H1 (cell line): Measurements from ENCODE around the gene ARMC7. TPM values are rescaled to one million over a fixed set of nuclear protein-coding genes. Genes with fewer than 3 reads are reported as not detected.

Experiments used
- CTCF ChIA-PET: fragments of 300-600 bp; sonication (Branson Sonifier 250); formaldehyde crosslinking; loops from one replicate; lab custom pipeline; 2021; ENCODE audit not compliant: partially characterized antibody; lab: Charles Lee
- POLR2A ChIA-PET: fragments of 300-600 bp; sonication (Branson Sonifier 250); formaldehyde crosslinking; loops from one replicate; lab custom pipeline; 2021; ENCODE audit warnings: inconsistent platforms; ENCODE audit not compliant: partially characterized antibody; lab: Charles Lee
- DNase-seq, 2 experiments: peaks; one replicate each; pipeline versions ENCODE4 v3.0.0 to v3.0.0-alpha.2; 2010 to 2022; ENCODE audit warnings: low spot score in 2 of 2, low read depth in 1 of 2, mixed read lengths in 1 of 2
- FAIRE-seq: peaks from 2 replicates; lab custom pipeline; 2011; peaks lifted over from hg19 to GRCh38; lab: Jason Lieb, UNC
- H2AFZ ChIP-seq: 2 replicates; pipeline ENCODE4 v1.8.1; 2012; ENCODE audit warnings: low read length, inconsistent platforms
- H2AK5ac ChIP-seq: 2 replicates; pipeline ENCODE4 v1.6.1; 2013; ENCODE audit warnings: low read depth, low read length
- H2BK120ac ChIP-seq: replicated peaks from 2 replicates; pipeline ENCODE3; 2013; ENCODE audit warnings: low read depth, low read length, inconsistent platforms
- H2BK12ac ChIP-seq: 2 replicates; pipeline ENCODE4 v1.6.1; 2013; ENCODE audit warnings: low read depth, low read length
- H2BK15ac ChIP-seq: 2 replicates; pipeline ENCODE4 v1.6.1; 2013; ENCODE audit warnings: low read length
- H2BK20ac ChIP-seq: 2 replicates; pipeline ENCODE4 v1.6.1; 2013; ENCODE audit warnings: low read length
- H2BK5ac ChIP-seq: 2 replicates; pipeline ENCODE4 v1.6.1; 2013; ENCODE audit warnings: low read depth, low read length
- H3K14ac ChIP-seq: 2 replicates; pipeline ENCODE4 v1.6.1; 2013; ENCODE audit warnings: inconsistent platforms; ENCODE audit not compliant: insufficient read length
- H3K18ac ChIP-seq: 2 replicates; pipeline ENCODE4 v1.6.1; 2013; ENCODE audit warnings: low read length; ENCODE audit errors: extremely low read depth
- H3K23ac ChIP-seq: 2 replicates; pipeline ENCODE4 v1.6.1; 2013; ENCODE audit warnings: inconsistent platforms; ENCODE audit not compliant: insufficient read length
- H3K23me2 ChIP-seq: 2 replicates; pipeline ENCODE4 v1.6.1; 2013; ENCODE audit warnings: low read depth, low read length
- H3K27ac ChIP-seq: 2 replicates; pipeline ENCODE4 v1.6.1; 2011; ENCODE audit warnings: low read depth, low read length, inconsistent platforms
- H3K27me3 ChIP-seq, 4 experiments: replicated peaks in 1 of 4; 1 replicate in 1 of 4; 2 replicates in 3 of 4; pipeline versions ENCODE4 v1.6.1 to v1.8.1; 2011 to 2013; ENCODE audit warnings: low read length in 3 of 4, mild to moderate bottlenecking in 3 of 4, inconsistent platforms in 2 of 4, mixed read lengths in 2 of 4, moderate library complexity in 1 of 4; ENCODE audit not compliant: control insufficient read depth in 3 of 4, insufficient read depth in 3 of 4; ENCODE audit errors: extremely low read depth in 1 of 4
- H3K36me3 ChIP-seq, 4 experiments: 2 replicates each; pipeline versions ENCODE4 v1.6.1 to v1.8.1; 2011 to 2013; ENCODE audit warnings: mild to moderate bottlenecking in 4 of 4, low read length in 3 of 4, moderate library complexity in 2 of 4, control low read depth in 1 of 4, inconsistent platforms in 1 of 4; ENCODE audit not compliant: insufficient read depth in 4 of 4, control insufficient read depth in 2 of 4
- H3K4ac ChIP-seq: replicated peaks from 2 replicates; pipeline ENCODE3; 2013; ENCODE audit warnings: low read length, low read depth, mixed read lengths, inconsistent platforms; ENCODE audit not compliant: insufficient read length
- H3K4me1 ChIP-seq, 4 experiments: replicated peaks in 1 of 4; 1 replicate in 1 of 4; 2 replicates in 3 of 4; pipeline versions ENCODE4 v1.6.1 to v1.8.1; 2011 to 2013; ENCODE audit warnings: low read length in 3 of 4, inconsistent platforms in 2 of 4, mixed read lengths in 1 of 4; ENCODE audit not compliant: insufficient read depth in 4 of 4, control insufficient read depth in 3 of 4
- H3K4me2 ChIP-seq, 2 experiments: 2 replicates each; pipeline versions ENCODE4 v1.6.1 to v1.8.1; 2011 to 2013; ENCODE audit warnings: low read depth in 2 of 2, low read length in 2 of 2, control low read depth in 1 of 2, inconsistent platforms in 1 of 2, mild to moderate bottlenecking in 1 of 2; ENCODE audit not compliant: insufficient read depth in 1 of 2
- H3K4me3 ChIP-seq, 4 experiments: fragments of 200-600, 300-600 bp in 1 of 4; sonication (generic), shearing (Covaris generic), sonication (Bioruptor Twin) in 1 of 4; 2 replicates each; pipeline versions ENCODE4 v1.5.1 to v1.8.1; 2011 to 2016; ENCODE audit warnings: low read length in 4 of 4, low read depth in 3 of 4, control low read depth in 2 of 4, inconsistent platforms in 2 of 4, mild to moderate bottlenecking in 2 of 4, mixed read lengths in 1 of 4, moderate library complexity in 1 of 4; ENCODE audit not compliant: insufficient read depth in 2 of 4; ENCODE audit errors: extremely low read depth in 1 of 4
- H3K56ac ChIP-seq: replicated peaks from 2 replicates; pipeline ENCODE3; 2013; ENCODE audit warnings: low read depth, mild to moderate bottlenecking, mixed read lengths, low read length, inconsistent platforms; ENCODE audit not compliant: insufficient read length
- H3K79me1 ChIP-seq: 2 replicates; pipeline ENCODE4 v1.6.1; 2013; ENCODE audit warnings: low read depth, low read length, control low read depth
- H3K79me2 ChIP-seq, 2 experiments: 2 replicates each; pipeline versions ENCODE4 v1.6.1 to v1.8.1; 2012 to 2013; ENCODE audit warnings: low read length in 2 of 2, mild to moderate bottlenecking in 2 of 2, inconsistent platforms in 1 of 2; ENCODE audit not compliant: insufficient read depth in 2 of 2, control insufficient read depth in 1 of 2
- H3K9ac ChIP-seq, 4 experiments: replicated peaks in 1 of 4; 1 replicate in 1 of 4; 2 replicates in 3 of 4; pipeline versions ENCODE4 v1.6.1 to v1.8.1; 2011 to 2013; ENCODE audit warnings: low read depth in 3 of 4, low read length in 3 of 4, control low read depth in 2 of 4, mild to moderate bottlenecking in 2 of 4, moderate library complexity in 2 of 4, inconsistent platforms in 1 of 4; ENCODE audit errors: extremely low read depth in 1 of 4
- H3K9me3 ChIP-seq, 2 experiments: 2 replicates each; pipeline versions ENCODE4 v1.6.1 to v1.8.1; 2012 to 2013; ENCODE audit warnings: mild to moderate bottlenecking in 2 of 2, moderate library complexity in 2 of 2, control low read depth in 1 of 2, inconsistent platforms in 1 of 2, low read depth in 1 of 2, low read length in 1 of 2, mixed read lengths in 1 of 2; ENCODE audit not compliant: insufficient read depth in 2 of 2
- H4K20me1 ChIP-seq, 2 experiments: replicated peaks in 1 of 2; 2 replicates each; pipeline versions ENCODE3 to v1.8.1; 2011 to 2013; ENCODE audit warnings: inconsistent platforms in 2 of 2, low read length in 2 of 2, mild to moderate bottlenecking in 1 of 2; ENCODE audit not compliant: insufficient read depth in 2 of 2, control insufficient read depth in 1 of 2
- H4K5ac ChIP-seq: 2 replicates; pipeline ENCODE4 v1.6.1; 2013; ENCODE audit warnings: low read length, low read depth, mixed read lengths, inconsistent platforms; ENCODE audit not compliant: insufficient read length
- H4K8ac ChIP-seq: 2 replicates; pipeline ENCODE4 v1.8.0; 2013; ENCODE audit warnings: mild to moderate bottlenecking, moderate library complexity, low read length, inconsistent platforms; ENCODE audit not compliant: insufficient read depth; ENCODE audit errors: extremely low read depth
- H4K91ac ChIP-seq: replicated peaks from 2 replicates; pipeline ENCODE3; 2013; ENCODE audit warnings: low read length, mixed read lengths, inconsistent platforms; ENCODE audit not compliant: insufficient read length
- ATF2 ChIP-seq: IDR thresholded peaks from 2 replicates; pipeline ENCODE4 v1.6.1; 2012; ENCODE audit warnings: low read length, inconsistent platforms
- CHD2 ChIP-seq: IDR thresholded peaks from 2 replicates; pipeline ENCODE4 v1.6.1; 2012; ENCODE audit warnings: low read length, improper control_type of control experiment
- RFX5 ChIP-seq: IDR thresholded peaks from 2 replicates; pipeline ENCODE4 v1.6.1; 2011; ENCODE audit warnings: low read depth, low read length, improper control_type of control experiment, borderline replicate concordance
- SRF ChIP-seq: IDR thresholded peaks from 2 replicates; pipeline ENCODE4 v1.6.1; 2011; ENCODE audit warnings: mild to moderate bottlenecking, low read depth, low read length, moderate library complexity
- WGBS, 2 experiments: shearing (Covaris generic) in 1 of 2; methylation state at CpG; one replicate each; pipeline versions ENCODE4 v1.1.6 to v1.1.7; 2013 to 2015; ENCODE audit warnings: low lambda C conversion rate in 2 of 2, mixed read lengths in 2 of 2, inconsistent platforms in 1 of 2, low coverage in 1 of 2, missing lambda C conversion rate in 1 of 2; ENCODE audit not compliant: insufficient replicate concordance in 2 of 2, insufficient coverage in 1 of 2, insufficient read length in 1 of 2; ENCODE audit errors: extremely low coverage in 1 of 2, missing lambda C conversion rate in 1 of 2; 5-methylcytosine and 5-hydroxymethylcytosine counted together
- polyA plus RNA-seq, 7 experiments: library from polyadenylated mRNA; depleted of rRNA in 3 of 7; stranded (reverse) in 5 of 7; unstranded in 2 of 7; fragments of >200 nt in 5 of 7; fragments of 200-250 nt in 2 of 7; gene quantifications; 1 replicate in 5 of 7; 2 replicates in 1 of 7; 4 replicates in 1 of 7; pipeline versions ENCODE4 v1.2.1 to v1.2.3, GENCODE V29; 2011 to 2013; ENCODE audit warnings: missing spikeins in 2 of 7, mixed read lengths in 2 of 7
- total RNA-seq: library from RNA; stranded (reverse); fragmentation: NEBNext Ultra II Directional; extraction: Animal tissue kit (Norgen Biotek cat#: 25700); gene quantifications from 2 replicates; pipeline ENCODE4 v1.2.1, GENCODE V29; 2021

ARMC7 gene
- total and polyA plus RNA-seq, 2 of the 8 experiments (the other 6 are each of a cell fraction or from before 2014, with no cell fraction given): 9.8 to 13.6 TPM

- POLR2A ChIA-PET: interaction anchor here (0.8 to 8.9 kb wide), 13 partner anchors 9 to 127 kb away, joined by 3 to 134 read pairs (median 5); partner anchors contain the start of genes JPT1, MRPL58, NT5C and SLC16A5
- H3K27me3 ChIP-seq: no peaks in the 10 kb centered on the region
- no peak overlapping the region for H2BK5ac ChIP-seq
- peak overlapping the region in 1 of 2 experiments; percentile 47; a peak in 1 of 4 replicates for H3K4me2 ChIP-seq
- no peak overlapping the region for H2BK15ac ChIP-seq
- H3K9ac ChIP-seq: no peak overlapping the region; a peak in 2 of 7 replicates
- H3K36me3 ChIP-seq: no peaks in the 10 kb centered on the region
- H3K9me3 ChIP-seq: no peaks in the 10 kb centered on the region
- H3K4ac ChIP-seq: no peak overlapping the region
- no peak overlapping the region for H2BK120ac ChIP-seq
- 86% methylated on average over 19 of the region's 19 CpGs; no CpG with 5 or more reads in 1 of the 2 experiments for WGBS, 2 experiments
- FAIRE-seq: no peak
- peaks cover 4% of the 10 kb centered on the region; the same call in 1 of the 2 replicates for H3K23me2 ChIP-seq
- no peak overlapping the region for H4K5ac ChIP-seq
- H3K27ac ChIP-seq: no peak overlapping the region
- H2BK20ac ChIP-seq: no peak overlapping the region
- no peak overlapping the region for H4K8ac ChIP-seq
- peaks cover 0 to 2% (median 0%) of the 10 kb centered on the region in 4 experiments; a peak in 1 of 7 replicates for H3K4me1 ChIP-seq
- no peak for DNase-seq
- no peak overlapping the region for H3K56ac ChIP-seq
- H3K18ac ChIP-seq: no peak overlapping the region; the same call in 1 of the 2 replicates
- no peak overlapping the region; a peak in 1 of 8 replicates for H3K4me3 ChIP-seq
- H4K20me1 ChIP-seq: no peaks in the 10 kb centered on the region
- H2BK12ac ChIP-seq: no peak overlapping the region
- no peak overlapping the region for H2AK5ac ChIP-seq
- H4K91ac ChIP-seq: no peak overlapping the region
- no peak overlapping the region for H3K23ac ChIP-seq
- H2AFZ ChIP-seq: no peak overlapping the region
- peaks cover 0 to 3% of the 10 kb centered on the region in 2 experiments; a peak in 1 of 4 replicates for H3K79me2 ChIP-seq
- H3K79me1 ChIP-seq: peaks cover 5% of the 10 kb centered on the region; the same call in 1 of the 2 replicates
- no peak overlapping the region for H3K14ac ChIP-seq
- CTCF ChIA-PET: interaction anchor here (0.8 to 9.6 kb wide), 62 partner anchors 9 to 468 kb away, joined by 3 to 239 read pairs (median 7); partner anchors contain the start of genes HID1, JPT1, MIF4GD and MRPL58
- TF ChIP-seq ATF2 (no peak), SRF (no peak), RFX5 (no peak), CHD2 (no peak)
Measured at GRCh38 chr17:75114552-75115314, 5.0 kb downstream of the ARMC7 start.
